Nephron (organoid): ENCODE data around the gene ANTKMT.
A peak's percentile ranks its signal among the peaks of the same experiment; 100 is the strongest.

ENCODE experiments used
- H3K27ac Mint-ChIP-seq, 3 experiments: 2 replicates each; pipeline ENCODE4 v1.8.0; 2020; ENCODE audit warnings: mixed read lengths in 3 of 3, mild to moderate bottlenecking in 2 of 3, moderate library complexity in 1 of 3
- H3K27me3 Mint-ChIP-seq: 2 replicates; pipeline ENCODE4 v1.8.0; 2021; ENCODE audit warnings: low read depth, mild to moderate bottlenecking, moderate library complexity, mixed read lengths
- H3K36me3 Mint-ChIP-seq: 2 replicates; pipeline ENCODE4 v1.8.0; 2020; ENCODE audit warnings: low read depth, mixed read lengths
- H3K4me1 Mint-ChIP-seq: 2 replicates; pipeline ENCODE4 v1.8.0; 2020; ENCODE audit warnings: mixed read lengths
- H3K4me3 Mint-ChIP-seq, 3 experiments: 2 replicates each; pipeline ENCODE4 v1.8.0; 2020; ENCODE audit warnings: mild to moderate bottlenecking in 3 of 3, mixed read lengths in 3 of 3, moderate library complexity in 2 of 3
- H3K9me3 Mint-ChIP-seq: 2 replicates; pipeline ENCODE4 v1.8.0; 2020; ENCODE audit warnings: mixed read lengths
- TF ChIP-seq, protein P1 (sequence below), 3 experiments: fragments of 200-600 bp; sonication (generic); IDR thresholded peaks; one replicate each; pipeline ENCODE4 v1.5.0; 2021; ENCODE audit warnings: antibody characterized with exemption in 3 of 3; ENCODE audit not compliant: unreplicated experiment in 3 of 3

ANTKMT gene

GRCh38 chr16:680967-681745 is 39.8 kb upstream of the ANTKMT start:
- peak overlapping the region; percentile 77 to 85 (median 83) for H3K4me3 Mint-ChIP-seq
- no peak overlapping the region for H3K27ac Mint-ChIP-seq
- TF ChIP-seq, protein P1, sequence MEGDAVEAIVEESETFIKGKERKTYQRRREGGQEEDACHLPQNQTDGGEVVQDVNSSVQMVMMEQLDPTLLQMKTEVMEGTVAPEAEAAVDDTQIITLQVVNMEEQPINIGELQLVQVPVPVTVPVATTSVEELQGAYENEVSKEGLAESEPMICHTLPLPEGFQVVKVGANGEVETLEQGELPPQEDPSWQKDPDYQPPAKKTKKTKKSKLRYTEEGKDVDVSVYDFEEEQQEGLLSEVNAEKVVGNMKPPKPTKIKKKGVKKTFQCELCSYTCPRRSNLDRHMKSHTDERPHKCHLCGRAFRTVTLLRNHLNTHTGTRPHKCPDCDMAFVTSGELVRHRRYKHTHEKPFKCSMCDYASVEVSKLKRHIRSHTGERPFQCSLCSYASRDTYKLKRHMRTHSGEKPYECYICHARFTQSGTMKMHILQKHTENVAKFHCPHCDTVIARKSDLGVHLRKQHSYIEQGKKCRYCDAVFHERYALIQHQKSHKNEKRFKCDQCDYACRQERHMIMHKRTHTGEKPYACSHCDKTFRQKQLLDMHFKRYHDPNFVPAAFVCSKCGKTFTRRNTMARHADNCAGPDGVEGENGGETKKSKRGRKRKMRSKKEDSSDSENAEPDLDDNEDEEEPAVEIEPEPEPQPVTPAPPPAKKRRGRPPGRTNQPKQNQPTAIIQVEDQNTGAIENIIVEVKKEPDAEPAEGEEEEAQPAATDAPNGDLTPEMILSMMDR (IDR thresholded peaks at IDR 0.05; ENCODE audit: unreplicated experiment in 3 of 3): no peak
- H3K9me3 Mint-ChIP-seq: no peaks in the 10 kb centered on the region
- peaks cover 4% of the 10 kb centered on the region for H3K4me1 Mint-ChIP-seq
- H3K36me3 Mint-ChIP-seq: no peaks in the 10 kb centered on the region
- H3K27me3 Mint-ChIP-seq: no peaks in the 10 kb centered on the region

GRCh38 chr16:681746-682427 is 39.1 kb upstream of the ANTKMT start:
- H3K36me3 Mint-ChIP-seq: no peaks in the 10 kb centered on the region
- TF ChIP-seq, protein P1 (IDR thresholded peaks at IDR 0.05; ENCODE audit: unreplicated experiment in 3 of 3): no peak
- peaks cover 4% of the 10 kb centered on the region for H3K4me1 Mint-ChIP-seq
- no peaks in the 10 kb centered on the region for H3K27me3 Mint-ChIP-seq
- H3K27ac Mint-ChIP-seq: no peak overlapping the region
- H3K4me3 Mint-ChIP-seq: peak overlapping the region; percentile 77 to 85 (median 83)
- H3K9me3 Mint-ChIP-seq: no peaks in the 10 kb centered on the region

DNA sequence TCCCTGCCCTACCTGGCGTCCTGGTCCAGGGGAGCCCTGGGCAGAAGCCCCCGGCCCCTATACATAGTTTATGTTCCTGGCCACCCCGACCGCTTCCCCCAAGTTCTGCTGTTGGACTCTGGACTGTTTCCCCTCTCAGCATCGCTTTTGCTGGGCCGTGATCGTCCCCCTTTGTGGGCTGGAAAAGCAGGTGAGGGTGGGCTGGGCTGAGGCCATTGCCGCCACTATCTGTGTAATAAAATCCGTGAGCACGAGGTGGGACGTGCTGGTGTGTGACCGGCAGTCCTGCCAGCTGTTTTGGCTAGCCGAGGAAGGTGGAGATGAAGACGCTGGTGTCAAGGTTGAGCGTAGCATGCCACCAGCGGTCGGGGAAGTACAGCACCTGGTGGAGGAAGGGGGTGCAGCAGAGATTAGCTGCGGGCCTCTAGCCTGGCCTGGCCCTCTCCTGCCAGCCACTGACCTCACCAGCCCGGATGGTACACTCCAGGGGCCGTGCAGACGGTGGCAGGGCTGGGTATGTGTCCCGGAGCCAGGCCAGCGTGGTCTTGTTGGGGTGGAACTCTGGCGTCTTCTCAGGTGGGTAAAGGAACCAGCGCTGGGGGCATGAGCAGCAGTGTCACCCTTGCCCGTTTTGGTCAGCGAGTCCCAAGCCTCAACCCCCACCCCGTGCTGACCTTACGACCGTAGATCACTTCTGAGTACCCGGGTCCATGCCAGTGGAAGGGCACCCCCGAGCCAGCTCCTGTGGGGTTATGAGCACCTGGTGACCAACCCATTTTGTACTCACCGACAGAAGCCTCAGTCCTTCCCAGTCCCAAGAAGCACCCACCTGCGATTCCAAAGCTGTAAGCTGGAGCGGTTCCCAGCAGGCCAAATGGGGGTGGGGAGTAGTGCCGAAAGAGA is 38.2 kb upstream of the ANTKMT start:
- no peaks in the 10 kb centered on the region for H3K9me3 Mint-ChIP-seq
- H3K4me3 Mint-ChIP-seq: peak overlapping the region; percentile 77 to 85 (median 83)
- H3K27ac Mint-ChIP-seq: peak overlapping the region in 2 of 3 experiments; percentile 49 to 69
- H3K4me1 Mint-ChIP-seq: peaks cover 4% of the 10 kb centered on the region
- no peaks in the 10 kb centered on the region for H3K27me3 Mint-ChIP-seq
- TF ChIP-seq, protein P1 (IDR thresholded peaks at IDR 0.05; ENCODE audit: unreplicated experiment in 3 of 3): no peak
- H3K36me3 Mint-ChIP-seq: no peaks in the 10 kb centered on the region

GRCh38 chr16:683396-684070 is 37.4 kb upstream of the ANTKMT start:
- H3K9me3 Mint-ChIP-seq: no peaks in the 10 kb centered on the region
- H3K36me3 Mint-ChIP-seq: no peaks in the 10 kb centered on the region
- peaks cover 4% of the 10 kb centered on the region for H3K4me1 Mint-ChIP-seq
- H3K27ac Mint-ChIP-seq: no peak overlapping the region
- H3K27me3 Mint-ChIP-seq: no peaks in the 10 kb centered on the region
- TF ChIP-seq, protein P1 (IDR thresholded peaks at IDR 0.05; ENCODE audit: unreplicated experiment in 3 of 3): no peak
- peak overlapping the region; percentile 77 to 85 (median 83) for H3K4me3 Mint-ChIP-seq

GRCh38 chr16:684071-684794 is 36.7 kb upstream of the ANTKMT start, which contains the start of gene JMJD8:
Gene JMJD8, minus strand, starts transcription at chr16:684334. Its CDS starts 15 bp downstream, at chr16:684319.
- H3K4me1 Mint-ChIP-seq: peaks cover 4% of the 10 kb centered on the region
- no peaks in the 10 kb centered on the region for H3K9me3 Mint-ChIP-seq
- peak within 1 kb of the TSS; percentile 81 to 85 (median 83) for H3K4me3 Mint-ChIP-seq
- no peaks in the 10 kb centered on the region for H3K27me3 Mint-ChIP-seq
- TF ChIP-seq, protein P1 (IDR thresholded peaks at IDR 0.05; ENCODE audit: unreplicated experiment in 3 of 3): no peak
- H3K36me3 Mint-ChIP-seq: no peaks in the 10 kb centered on the region
- no peak within 1 kb of the TSS for H3K27ac Mint-ChIP-seq
